ENCODE results near the gene COL17A1.
A peak's percentile ranks its signal among the peaks of the same experiment; 100 is the strongest.

Gene COL17A1

DNA sequence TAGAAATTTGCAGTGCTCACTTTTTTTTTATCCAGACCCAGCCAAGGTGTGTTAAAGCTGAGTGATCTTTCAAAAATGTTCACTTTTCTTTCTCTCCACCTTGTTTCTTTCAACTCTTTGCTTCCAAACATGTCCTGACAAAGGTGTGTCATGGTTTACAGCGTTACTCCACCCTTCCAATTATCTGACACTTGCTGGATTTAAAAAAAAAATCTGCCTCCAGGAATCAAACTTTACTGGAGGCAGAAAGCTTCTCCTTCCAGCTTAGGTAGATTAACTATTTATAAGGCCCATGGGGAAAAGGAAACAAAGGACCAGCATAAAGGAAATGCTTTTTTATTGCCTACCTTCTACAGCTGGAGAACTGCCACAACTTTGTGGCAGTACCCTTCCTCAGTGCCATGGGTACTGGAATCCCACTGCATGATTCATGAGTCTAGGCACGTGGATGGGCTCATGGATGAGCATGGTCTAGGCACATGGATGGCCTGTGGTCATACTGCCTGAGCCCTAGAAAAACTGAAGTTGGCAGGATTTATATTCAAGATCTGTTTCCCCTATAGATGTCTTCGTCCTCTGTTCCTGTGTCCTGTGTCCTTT, at the start of gene COL17A1:
Gene COL17A1 (minus strand): TSS at position 80 of the 600 bp plus-strand sequence. CDS start 5,207 bp downstream, outside the sequence.
- TF ChIP-seq, protein P1, sequence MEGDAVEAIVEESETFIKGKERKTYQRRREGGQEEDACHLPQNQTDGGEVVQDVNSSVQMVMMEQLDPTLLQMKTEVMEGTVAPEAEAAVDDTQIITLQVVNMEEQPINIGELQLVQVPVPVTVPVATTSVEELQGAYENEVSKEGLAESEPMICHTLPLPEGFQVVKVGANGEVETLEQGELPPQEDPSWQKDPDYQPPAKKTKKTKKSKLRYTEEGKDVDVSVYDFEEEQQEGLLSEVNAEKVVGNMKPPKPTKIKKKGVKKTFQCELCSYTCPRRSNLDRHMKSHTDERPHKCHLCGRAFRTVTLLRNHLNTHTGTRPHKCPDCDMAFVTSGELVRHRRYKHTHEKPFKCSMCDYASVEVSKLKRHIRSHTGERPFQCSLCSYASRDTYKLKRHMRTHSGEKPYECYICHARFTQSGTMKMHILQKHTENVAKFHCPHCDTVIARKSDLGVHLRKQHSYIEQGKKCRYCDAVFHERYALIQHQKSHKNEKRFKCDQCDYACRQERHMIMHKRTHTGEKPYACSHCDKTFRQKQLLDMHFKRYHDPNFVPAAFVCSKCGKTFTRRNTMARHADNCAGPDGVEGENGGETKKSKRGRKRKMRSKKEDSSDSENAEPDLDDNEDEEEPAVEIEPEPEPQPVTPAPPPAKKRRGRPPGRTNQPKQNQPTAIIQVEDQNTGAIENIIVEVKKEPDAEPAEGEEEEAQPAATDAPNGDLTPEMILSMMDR (IDR thresholded peaks at IDR 0.05; ENCODE audit: borderline replicate concordance, insufficient read depth, low read depth, low read length): no peak
- no peak within 1 kb of the TSS for H3K4me3 ChIP-seq (ENCODE audit: low read depth, low read length)

DNA sequence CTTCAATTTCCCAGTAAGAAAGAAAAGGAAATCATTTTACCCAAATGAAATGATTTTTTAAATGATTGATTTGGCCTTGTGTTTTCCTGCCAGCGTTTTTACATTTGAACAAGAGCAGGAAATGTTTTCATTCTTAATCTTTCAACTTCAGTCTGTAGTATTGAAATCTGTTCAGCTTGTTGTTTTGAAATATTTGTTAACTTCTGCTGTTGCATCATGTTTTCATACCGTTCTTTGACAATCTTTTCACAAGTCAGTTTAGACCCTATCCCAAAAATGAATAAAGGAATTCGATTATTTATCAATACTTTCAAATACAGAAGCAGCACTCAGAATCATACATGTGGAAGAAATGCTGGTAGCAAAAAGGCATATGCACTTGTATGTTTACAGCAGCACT, 44.4 kb upstream of the COL17A1 start:
- TF ChIP-seq, protein P1 (IDR thresholded peaks at IDR 0.05; ENCODE audit: borderline replicate concordance, insufficient read depth, low read depth, low read length): no peak
- H3K4me3 ChIP-seq (ENCODE audit: low read depth, low read length): no peak overlapping the region

DNA sequence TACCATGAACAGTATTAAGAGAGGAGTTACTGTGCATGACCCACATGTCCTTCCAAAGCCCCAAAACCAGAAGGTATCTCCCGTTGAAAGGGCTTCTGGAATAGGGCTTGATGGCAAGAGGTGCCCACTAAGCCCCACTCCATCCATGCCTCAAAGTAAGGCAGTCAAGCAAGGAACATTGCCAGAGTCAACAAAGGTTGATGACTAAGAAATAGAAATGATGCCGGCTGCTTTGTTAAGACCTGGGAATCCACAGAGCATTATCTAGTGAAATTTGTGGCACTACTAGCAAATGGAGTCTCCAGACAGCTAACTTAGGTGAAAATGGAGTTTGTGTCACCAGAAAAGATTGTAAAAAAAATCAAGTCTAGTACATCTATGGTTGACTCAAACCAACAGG, 42.5 kb upstream of the COL17A1 start:
- TF ChIP-seq, protein P1 (IDR thresholded peaks at IDR 0.05; ENCODE audit: borderline replicate concordance, insufficient read depth, low read depth, low read length): no peak
- no peak overlapping the region for H3K4me3 ChIP-seq (ENCODE audit: low read depth, low read length)

DNA sequence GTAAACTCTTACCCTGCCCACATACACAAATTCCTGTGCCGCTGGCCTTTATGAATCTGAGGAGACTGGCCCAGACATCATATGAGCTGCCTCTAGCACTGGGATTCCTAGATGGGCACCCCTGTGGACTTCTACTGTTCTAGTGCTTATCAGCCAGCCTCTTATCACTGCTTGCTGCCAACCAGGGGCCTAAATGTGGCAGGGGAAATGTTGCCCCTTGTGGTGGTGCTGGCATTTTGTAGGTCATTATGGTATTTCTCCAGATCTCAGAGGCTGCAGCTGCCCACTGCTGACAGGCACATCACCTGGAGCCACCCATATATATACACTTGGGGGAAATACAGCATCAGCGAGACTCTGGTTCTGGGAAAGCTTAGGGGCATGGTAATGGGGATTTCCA, 41.7 kb upstream of the COL17A1 start:
- no peak overlapping the region for H3K4me3 ChIP-seq (ENCODE audit: low read depth, low read length)
- TF ChIP-seq, protein P1 (IDR thresholded peaks at IDR 0.05; ENCODE audit: borderline replicate concordance, insufficient read depth, low read depth, low read length): peak; percentile 19; the same call in 1 of the 2 replicates

DNA sequence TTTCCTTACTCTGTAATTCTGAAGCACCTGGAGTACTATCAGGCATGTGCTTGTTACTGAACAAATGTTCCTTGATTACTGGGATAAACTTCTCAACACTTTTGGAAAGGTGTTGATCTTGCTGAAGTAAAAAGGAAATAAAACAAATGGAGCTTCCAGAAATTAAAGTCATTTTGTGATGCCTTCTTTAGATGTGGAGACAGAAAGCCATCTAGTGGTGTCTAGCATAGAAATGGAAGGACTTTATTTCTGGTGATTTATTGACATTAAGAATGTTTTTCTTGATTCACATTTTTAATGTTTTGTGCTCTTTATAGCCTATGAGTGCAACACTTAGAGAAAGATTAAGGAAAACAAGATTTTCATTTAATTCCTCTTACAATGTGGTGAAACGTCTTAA, 37.7 kb upstream of the COL17A1 start:
- TF ChIP-seq, protein P1 (IDR thresholded peaks at IDR 0.05; ENCODE audit: borderline replicate concordance, insufficient read depth, low read depth, low read length): no peak
- H3K4me3 ChIP-seq (ENCODE audit: low read depth, low read length): no peak overlapping the region

DNA sequence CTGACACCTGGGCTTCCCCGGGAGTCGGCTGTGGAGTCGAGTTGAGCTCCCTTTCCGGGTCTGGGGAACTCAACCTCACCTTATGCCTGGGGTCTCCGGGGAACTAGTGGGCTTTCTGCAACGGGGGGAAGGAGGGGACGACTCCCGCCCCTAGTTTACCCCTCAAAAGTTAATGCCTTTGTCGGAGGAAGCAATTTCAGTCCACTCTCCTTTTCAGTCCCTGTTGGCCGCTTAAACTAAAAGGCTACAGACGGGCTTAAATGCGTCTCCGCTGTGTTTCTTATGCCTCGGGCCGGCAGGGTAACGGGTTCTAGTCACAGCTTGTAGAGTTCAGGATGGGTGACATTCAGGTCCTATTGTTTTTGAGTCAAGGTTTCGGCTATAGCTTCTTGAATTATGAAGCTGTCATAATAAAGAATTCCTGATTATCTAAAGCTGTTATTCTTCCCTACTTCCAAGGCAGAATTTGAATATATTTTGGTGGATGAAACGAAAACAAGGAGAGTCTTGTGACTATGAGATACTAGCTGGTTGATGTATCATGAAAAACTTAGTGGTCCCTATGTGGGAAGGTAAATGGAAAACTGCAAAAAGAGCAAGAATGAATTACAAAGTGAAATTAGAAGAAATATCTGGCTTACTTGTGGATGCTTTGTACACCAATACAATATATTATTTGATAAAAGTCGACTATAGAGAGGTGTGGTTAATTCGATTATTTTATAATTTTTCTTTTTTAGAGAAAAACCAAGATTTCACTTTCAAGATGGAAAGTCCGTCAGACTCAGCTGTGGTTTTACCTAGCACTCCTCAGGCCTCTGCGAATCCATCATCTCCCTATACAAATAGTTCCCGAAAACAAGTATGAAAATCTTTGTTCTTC, 36.8 kb upstream of the COL17A1 start:
- H3K4me3 ChIP-seq (ENCODE audit: low read depth, low read length): peak overlapping the region; percentile 90
- TF ChIP-seq, protein P1 (IDR thresholded peaks at IDR 0.05; ENCODE audit: borderline replicate concordance, insufficient read depth, low read depth, low read length): no peak

Data from GM12875 (cell line).